Endothelial cell (in vitro differentiated cells): Measurements from ENCODE around the gene KAZN. TPM values are rescaled to one million over a fixed set of nuclear protein-coding genes. Genes with fewer than 3 reads are reported as not detected.

Experiments used
- DNase-seq: peaks from one replicate; pipeline ENCODE4 v3.0.0; 2021; ENCODE audit warnings: low spot score
- H3K27ac Mint-ChIP-seq: one replicate; pipeline ENCODE4 v1.8.0; 2021; ENCODE audit warnings: mixed read lengths, inconsistent platforms; ENCODE audit not compliant: unreplicated experiment
- H3K27me3 Mint-ChIP-seq: one replicate; pipeline ENCODE4 v1.8.0; 2021; ENCODE audit warnings: mild to moderate bottlenecking, moderate library complexity, mixed read lengths, inconsistent platforms; ENCODE audit not compliant: unreplicated experiment
- H3K36me3 Mint-ChIP-seq: one replicate; pipeline ENCODE4 v1.8.0; 2021; ENCODE audit warnings: mild to moderate bottlenecking, low read depth, mixed read lengths, inconsistent platforms; ENCODE audit not compliant: unreplicated experiment
- H3K4me1 Mint-ChIP-seq: one replicate; pipeline ENCODE4 v1.8.0; 2021; ENCODE audit warnings: mild to moderate bottlenecking, mixed read lengths, inconsistent platforms; ENCODE audit not compliant: unreplicated experiment
- H3K4me3 Mint-ChIP-seq: one replicate; pipeline ENCODE4 v1.8.0; 2021; ENCODE audit warnings: mild to moderate bottlenecking, mixed read lengths, inconsistent platforms; ENCODE audit not compliant: unreplicated experiment
- H3K9me3 Mint-ChIP-seq: one replicate; pipeline ENCODE4 v1.8.0; 2021; ENCODE audit warnings: mixed read lengths, inconsistent platforms; ENCODE audit not compliant: unreplicated experiment
- total RNA-seq: library from RNA; stranded (reverse); fragmentation: NEBNext Ultra II Directional; extraction: Animal tissue kit (Norgen Biotek cat#: 25700); gene quantifications from one replicate; pipeline ENCODE4 v1.2.1, GENCODE V29; 2021; ENCODE audit not compliant: unreplicated experiment
- TF ChIP-seq, protein P1 (sequence below): fragments of 200-600 bp; sonication (generic); IDR thresholded peaks from one replicate; pipeline ENCODE4 v1.5.0; 2021; ENCODE audit warnings: antibody characterized with exemption; ENCODE audit not compliant: unreplicated experiment

Gene KAZN
- total RNA-seq, 1 donor from 2014 or later = 10.1 TPM

DNA sequence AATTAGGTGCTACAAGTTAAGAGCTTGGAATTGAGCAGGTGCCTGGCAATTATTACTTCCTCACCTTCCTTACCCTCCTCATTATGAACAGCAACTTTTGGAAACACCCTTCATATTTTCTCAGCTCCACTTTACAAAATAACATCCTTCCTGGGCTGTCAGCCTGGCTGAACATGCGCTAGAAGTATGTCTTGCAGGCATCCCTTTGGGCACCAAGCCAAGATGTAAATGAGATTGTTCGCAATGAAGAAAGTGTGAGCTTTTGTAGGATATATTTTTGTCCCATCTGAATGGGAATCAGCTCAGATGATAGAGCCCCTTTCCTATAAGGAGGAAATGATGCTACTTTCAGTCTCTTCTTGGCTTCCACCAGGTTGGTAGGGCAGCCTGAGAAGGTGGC lies 245.9 kb downstream of the KAZN start:
- Mint-ChIP-seq H3K27me3 (peaks cover 7% of the 10 kb centered on the region), H3K36me3 (peaks cover 5% of the 10 kb centered on the region), H3K27ac (no peak overlapping the region), H3K4me1 (no peaks in the 10 kb centered on the region), H3K9me3 (peaks cover 11% of the 10 kb centered on the region), H3K4me3 (no peak overlapping the region)
- DNase-seq = no peak
- TF ChIP-seq, protein P1, sequence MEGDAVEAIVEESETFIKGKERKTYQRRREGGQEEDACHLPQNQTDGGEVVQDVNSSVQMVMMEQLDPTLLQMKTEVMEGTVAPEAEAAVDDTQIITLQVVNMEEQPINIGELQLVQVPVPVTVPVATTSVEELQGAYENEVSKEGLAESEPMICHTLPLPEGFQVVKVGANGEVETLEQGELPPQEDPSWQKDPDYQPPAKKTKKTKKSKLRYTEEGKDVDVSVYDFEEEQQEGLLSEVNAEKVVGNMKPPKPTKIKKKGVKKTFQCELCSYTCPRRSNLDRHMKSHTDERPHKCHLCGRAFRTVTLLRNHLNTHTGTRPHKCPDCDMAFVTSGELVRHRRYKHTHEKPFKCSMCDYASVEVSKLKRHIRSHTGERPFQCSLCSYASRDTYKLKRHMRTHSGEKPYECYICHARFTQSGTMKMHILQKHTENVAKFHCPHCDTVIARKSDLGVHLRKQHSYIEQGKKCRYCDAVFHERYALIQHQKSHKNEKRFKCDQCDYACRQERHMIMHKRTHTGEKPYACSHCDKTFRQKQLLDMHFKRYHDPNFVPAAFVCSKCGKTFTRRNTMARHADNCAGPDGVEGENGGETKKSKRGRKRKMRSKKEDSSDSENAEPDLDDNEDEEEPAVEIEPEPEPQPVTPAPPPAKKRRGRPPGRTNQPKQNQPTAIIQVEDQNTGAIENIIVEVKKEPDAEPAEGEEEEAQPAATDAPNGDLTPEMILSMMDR = no peak

DNA sequence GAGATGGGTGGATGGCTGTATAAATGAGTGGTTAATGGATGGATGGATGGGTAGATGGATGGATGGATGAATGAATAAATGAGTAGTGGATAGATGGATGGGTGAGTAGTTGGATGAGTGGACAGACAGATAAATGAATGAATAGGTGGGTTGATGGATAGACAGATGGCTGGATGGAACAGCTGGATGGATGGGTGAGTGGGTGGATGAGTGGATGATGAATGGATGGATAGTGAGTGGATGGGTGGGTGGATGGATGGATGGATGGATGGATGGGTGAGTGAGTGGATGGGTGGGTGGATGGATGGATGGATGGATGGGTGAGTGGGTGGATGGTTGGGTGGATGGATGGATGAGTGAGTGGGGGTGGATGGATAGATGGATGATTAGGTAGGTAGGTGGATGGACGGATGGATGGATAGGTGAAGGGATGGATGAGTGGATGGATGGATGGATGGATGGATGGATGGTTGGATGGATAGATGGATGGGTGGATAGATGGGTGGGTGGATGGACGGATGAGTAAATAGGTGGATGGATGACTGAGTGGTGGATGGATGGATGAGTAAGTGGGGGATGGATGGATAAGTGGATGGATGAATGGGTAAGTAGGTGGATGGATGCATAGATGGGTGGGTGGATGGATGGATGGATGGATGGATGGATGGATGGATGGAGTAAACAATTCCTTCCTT lies 246.6 kb downstream of the KAZN start:
- no peak overlapping the region for H3K27ac Mint-ChIP-seq
- peaks cover 11% of the 10 kb centered on the region for H3K9me3 Mint-ChIP-seq
- no peak overlapping the region for H3K4me3 Mint-ChIP-seq
- TF ChIP-seq, protein P1 = no peak
- H3K36me3 Mint-ChIP-seq = peaks cover 5% of the 10 kb centered on the region
- no peak for DNase-seq
- no peaks in the 10 kb centered on the region for H3K4me1 Mint-ChIP-seq
- peaks cover 5% of the 10 kb centered on the region for H3K27me3 Mint-ChIP-seq

DNA sequence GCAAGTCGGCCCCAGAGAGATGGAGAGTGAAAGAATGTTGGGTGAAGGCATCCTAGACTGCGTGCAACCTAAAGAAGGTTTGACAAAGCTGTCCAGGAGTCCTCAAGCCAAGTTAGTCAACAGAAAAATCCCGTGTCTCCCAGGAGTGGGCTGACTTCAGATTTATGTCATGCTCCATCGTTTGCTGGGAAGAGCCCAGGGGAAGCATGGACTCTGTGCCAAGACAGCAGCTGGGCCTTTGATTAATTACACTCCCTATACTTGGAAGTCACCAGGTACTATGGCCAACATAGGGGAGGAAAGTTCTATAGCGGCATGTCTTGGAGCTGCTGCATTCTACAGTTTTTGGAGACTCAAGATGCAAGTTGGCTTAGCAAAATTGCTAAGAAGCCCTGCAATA lies 247.4 kb downstream of the KAZN start:
- no peak overlapping the region for H3K4me3 Mint-ChIP-seq
- peaks cover 5% of the 10 kb centered on the region for H3K36me3 Mint-ChIP-seq
- peaks cover 5% of the 10 kb centered on the region for H3K27me3 Mint-ChIP-seq
- no peak overlapping the region for H3K27ac Mint-ChIP-seq
- DNase-seq = no peak
- peaks cover 11% of the 10 kb centered on the region for H3K9me3 Mint-ChIP-seq
- TF ChIP-seq, protein P1 = no peak
- H3K4me1 Mint-ChIP-seq = no peaks in the 10 kb centered on the region

DNA sequence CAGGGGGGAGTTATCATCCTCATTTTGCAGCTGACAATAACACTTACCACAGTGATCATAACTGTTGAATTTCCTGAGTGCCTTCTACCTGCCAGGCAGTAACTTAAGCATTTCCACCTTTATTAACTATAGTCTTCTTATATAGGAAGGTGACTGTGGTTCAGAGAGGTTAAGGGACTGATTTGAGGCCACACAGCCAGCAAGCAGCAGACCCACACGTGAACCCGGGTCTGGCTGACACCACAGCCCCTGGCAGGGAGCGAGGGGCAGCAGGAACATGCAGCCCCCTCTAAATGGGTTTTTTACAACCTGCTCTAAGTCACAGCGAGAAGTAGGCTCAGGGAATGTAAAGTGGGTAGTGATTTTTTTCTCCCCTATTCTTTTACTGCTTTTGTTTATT lies 248.2 kb downstream of the KAZN start:
- Mint-ChIP-seq H3K4me1 (no peaks in the 10 kb centered on the region), H3K27ac (no peak overlapping the region), H3K4me3 (no peak overlapping the region), H3K36me3 (peaks cover 5% of the 10 kb centered on the region), H3K9me3 (peaks cover 8% of the 10 kb centered on the region), H3K27me3 (peaks cover 5% of the 10 kb centered on the region)
- no peak for DNase-seq
- TF ChIP-seq, protein P1 = no peak

DNA sequence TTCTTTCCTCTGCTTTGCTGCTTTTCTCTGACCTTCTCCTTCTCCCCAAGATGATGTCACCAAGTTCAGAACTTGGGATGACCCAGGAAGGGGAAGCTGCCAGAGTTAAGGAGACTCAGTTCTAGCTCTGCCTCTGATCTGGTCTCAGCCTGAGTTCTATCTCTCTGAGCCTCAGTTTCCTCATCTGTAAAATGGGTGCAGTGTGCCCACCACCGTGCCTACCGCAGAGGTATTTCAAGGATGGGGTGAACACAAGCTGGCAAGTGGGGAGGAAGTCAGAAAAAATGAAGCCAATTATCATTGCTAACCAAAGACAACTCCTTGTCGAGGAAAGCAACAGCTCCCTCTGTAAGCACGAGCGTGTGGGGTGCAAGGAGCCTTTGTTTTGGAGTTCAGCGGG lies 249.7 kb downstream of the KAZN start:
- no peaks in the 10 kb centered on the region for H3K36me3 Mint-ChIP-seq
- no peak overlapping the region for H3K4me3 Mint-ChIP-seq
- DNase-seq = no peak
- TF ChIP-seq, protein P1 = no peak
- no peaks in the 10 kb centered on the region for H3K4me1 Mint-ChIP-seq
- H3K27me3 Mint-ChIP-seq = peaks cover 2% of the 10 kb centered on the region
- H3K27ac Mint-ChIP-seq = no peak overlapping the region
- no peaks in the 10 kb centered on the region for H3K9me3 Mint-ChIP-seq
